ENCODE results near the gene GNAQ. TPM values are rescaled to one million over a fixed set of nuclear protein-coding genes. Genes with fewer than 3 reads are reported as not detected.

Gene GNAQ
- polyA plus RNA-seq, 2 of the 4 experiments (the other 2 are of a cell fraction) = 17.9 to 60.0 TPM

DNA sequence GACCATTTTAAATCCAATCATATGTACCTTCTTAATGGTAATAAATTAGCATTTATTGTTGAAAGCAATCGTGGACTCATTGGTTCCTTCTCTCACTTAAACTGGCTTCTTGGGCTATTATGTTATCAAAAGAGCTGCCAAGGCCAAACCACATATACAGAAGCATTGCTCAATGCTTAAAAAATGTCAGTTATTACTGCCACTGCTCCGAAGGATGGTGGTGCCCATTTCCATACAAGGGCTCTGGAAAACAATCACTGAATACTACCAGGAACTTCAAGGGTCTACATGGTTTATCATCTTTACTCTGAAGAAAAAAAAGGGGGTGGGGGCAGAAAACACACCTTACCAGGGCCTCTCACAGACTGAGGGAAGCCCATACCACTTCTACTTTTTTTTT is 104.3 kb downstream of the GNAQ start:
- POLR2A ChIA-PET = no interaction called here
- ATAC-seq = peak in 1 of 2 experiments; percentile 52; a peak in 3 of 6 replicates
- H3K4me3 ChIP-seq = no peak overlapping the region

GRCh38 chr9:77926371-77926878 is 105.2 kb downstream of the GNAQ start:
- Histone ChIP-seq H3K4me1 (peaks cover 30% of the 10 kb centered on the region), H3K27ac (peak overlapping the region; percentile 15 to 65; a peak in 4 of 6 replicates), H3K4me3 (no peak overlapping the region), H3K9me3 (no peaks in the 10 kb centered on the region), H3K4me2 (peak overlapping the region; percentile 67)
- ChIA-PET CTCF (interaction anchor here (1.7 kb wide), 1 partner anchor 109 kb away, joined by 7 read pairs; no protein-coding TSS in a partner anchor), POLR2A (no interaction called here)
- ATAC-seq (peak; percentile 74 to 83; a peak in 5 of 6 replicates), FAIRE-seq (no peak), DNase-seq (ENCODE audit: low read depth in 1 of 2, low spot score in 1 of 2) (peak in 1 of 2 experiments; percentile 31)
- TF ChIP-seq NFE2L2 (conservative IDR thresholded peaks at IDR 0.05; ENCODE audit: low read length) = no peak
- no peak for TF ChIP-seq FOSL2 (IDR thresholded peaks at IDR 0.05)
- TF ChIP-seq FOSL2 (CRISPR knock-in tag; IDR thresholded peaks at IDR 0.05) = peak; percentile 61
- TF ChIP-seq JUNB (IDR thresholded peaks at IDR 0.05) = peak; percentile 35

More for the DNA sequence above, 104.3 kb downstream of the GNAQ start:
- TF ChIP-seq ZSCAN20 (CRISPR knock-in tag; IDR thresholded peaks at IDR 0.05) (no peak), HDAC2 (IDR thresholded peaks at IDR 0.05) (no peak), ZFP36 (IDR thresholded peaks at IDR 0.05; ENCODE audit: borderline replicate concordance, partially characterized antibody) (no peak), CEBPB (IDR thresholded peaks at IDR 0.05) (peak; percentile 22 to 54; a peak in 2 of 4 replicates), MAFK (IDR thresholded peaks at IDR 0.05; ENCODE audit: partially characterized antibody) (no peak), GATA3 (IDR thresholded peaks at IDR 0.05; ENCODE audit: borderline replicate concordance) (no peak), RFX5 (IDR thresholded peaks at IDR 0.05) (no peak), FOSL2 (IDR thresholded peaks at IDR 0.05) (no peak), FOSL2 (CRISPR knock-in tag; IDR thresholded peaks at IDR 0.05) (no peak), POLR2AphosphoS2 (conservative IDR thresholded peaks at IDR 0.05; ENCODE audit: low read length) (no peak)
- FAIRE-seq = no peak
- H3K9me3 ChIP-seq = no peaks in the 10 kb centered on the region
- no peak for DNase-seq (ENCODE audit: low read depth in 1 of 2, low spot score in 1 of 2)
- 53% methylated on average over 2 of the region's 2 CpGs for WGBS (ENCODE audit: missing lambda C conversion rate)
- peak overlapping the region; percentile 15 to 65; a peak in 4 of 6 replicates for H3K27ac ChIP-seq
- H3K4me2 ChIP-seq = peak overlapping the region; percentile 67
- H3K4me1 ChIP-seq = peaks cover 30% of the 10 kb centered on the region
- CTCF ChIA-PET = interaction anchor here (1.7 kb wide), 1 partner anchor 108 kb away, joined by 7 read pairs; no protein-coding TSS in a partner anchor

DNA sequence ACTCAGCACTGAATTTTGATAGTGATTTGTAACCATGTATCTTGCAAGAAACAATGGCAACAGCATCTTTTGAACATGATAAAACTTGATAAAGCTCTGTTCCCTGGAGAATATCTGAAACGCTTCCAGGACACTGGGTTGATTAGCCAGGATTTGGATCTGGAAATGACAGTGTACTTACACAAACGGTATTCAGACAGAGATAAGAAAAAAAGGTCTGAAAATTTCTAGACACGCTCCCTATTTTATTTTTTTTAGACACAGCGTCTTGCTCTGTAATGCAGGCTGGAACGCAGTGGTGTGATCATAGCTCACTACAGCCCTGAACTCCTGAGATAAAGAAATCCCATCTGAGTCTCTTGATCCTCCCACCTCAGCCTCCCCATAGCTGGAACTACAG is 109.0 kb downstream of the GNAQ start:
- DNase-seq (ENCODE audit: low read depth in 1 of 2, low spot score in 1 of 2) = no peak
- ATAC-seq = no peak
- Histone ChIP-seq H3K27ac (no peak overlapping the region), H3K9me3 (no peaks in the 10 kb centered on the region), H3K4me2 (no peak overlapping the region), H3K4me3 (no peak overlapping the region), H3K4me1 (peaks cover 23% of the 10 kb centered on the region)
- ChIA-PET POLR2A (no interaction called here), CTCF (interaction anchor here (1.3 kb wide), 2 partner anchors 9 to 15 kb away, joined by 3 to 4 read pairs; no protein-coding TSS in a partner anchor)
- FAIRE-seq = no peak
- 91% methylated on average over 5 of the region's 5 CpGs for WGBS (ENCODE audit: missing lambda C conversion rate)
- no peak for TF ChIP-seq HOXB13 (CRISPR knock-in tag; IDR thresholded peaks at IDR 0.05; ENCODE audit: low read depth)
- TF ChIP-seq CHD2 (IDR thresholded peaks at IDR 0.05; ENCODE audit: low read length, partially characterized antibody) = no peak
- no peak for TF ChIP-seq KDM1A (IDR thresholded peaks at IDR 0.05; ENCODE audit: low read depth)

GRCh38 chr9:77917800-77918199 is 113.8 kb downstream of the GNAQ start:
- Histone ChIP-seq H3K4me3 (no peak overlapping the region), H3K4me2 (no peak overlapping the region), H3K4me1 (no peaks in the 10 kb centered on the region), H3K9me3 (no peaks in the 10 kb centered on the region), H3K27ac (no peak overlapping the region)
- WGBS (ENCODE audit: missing lambda C conversion rate) = 83% methylated on average over 3 of the region's 3 CpGs
- ChIA-PET POLR2A (no interaction called here), CTCF (interaction anchor here (0.5 to 1.3 kb wide), 3 partner anchors 20 to 678 kb away, joined by 3 to 5 read pairs (median 3); no protein-coding TSS in a partner anchor)
- no peak for ATAC-seq
- no peak for DNase-seq (ENCODE audit: low read depth in 1 of 2, low spot score in 1 of 2)
- FAIRE-seq = no peak
- TF ChIP-seq RFX5 (IDR thresholded peaks at IDR 0.05) (no peak), ESRRA (IDR thresholded peaks at IDR 0.05; ENCODE audit: borderline replicate concordance, low read length) (no peak), EHF (CRISPR knock-in tag; IDR thresholded peaks at IDR 0.05) (no peak), HEYL (CRISPR knock-in tag; IDR thresholded peaks at IDR 0.05) (no peak), CBX8 (IDR thresholded peaks at IDR 0.05) (no peak), SMC3 (IDR thresholded peaks at IDR 0.05) (no peak), ATOH8 (CRISPR knock-in tag; IDR thresholded peaks at IDR 0.05; ENCODE audit: low read depth) (no peak), TFCP2L1 (CRISPR knock-in tag; IDR thresholded peaks at IDR 0.05) (no peak), HOXA7 (CRISPR knock-in tag; IDR thresholded peaks at IDR 0.05) (no peak), POLR2A (IDR thresholded peaks at IDR 0.05; ENCODE audit: low read length) (no peak), JUNB (IDR thresholded peaks at IDR 0.05) (no peak)
- TF ChIP-seq, protein P1, sequence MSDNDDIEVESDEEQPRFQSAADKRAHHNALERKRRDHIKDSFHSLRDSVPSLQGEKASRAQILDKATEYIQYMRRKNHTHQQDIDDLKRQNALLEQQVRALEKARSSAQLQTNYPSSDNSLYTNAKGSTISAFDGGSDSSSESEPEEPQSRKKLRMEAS (IDR thresholded peaks at IDR 0.05) = no peak
- TF ChIP-seq, protein P2, sequence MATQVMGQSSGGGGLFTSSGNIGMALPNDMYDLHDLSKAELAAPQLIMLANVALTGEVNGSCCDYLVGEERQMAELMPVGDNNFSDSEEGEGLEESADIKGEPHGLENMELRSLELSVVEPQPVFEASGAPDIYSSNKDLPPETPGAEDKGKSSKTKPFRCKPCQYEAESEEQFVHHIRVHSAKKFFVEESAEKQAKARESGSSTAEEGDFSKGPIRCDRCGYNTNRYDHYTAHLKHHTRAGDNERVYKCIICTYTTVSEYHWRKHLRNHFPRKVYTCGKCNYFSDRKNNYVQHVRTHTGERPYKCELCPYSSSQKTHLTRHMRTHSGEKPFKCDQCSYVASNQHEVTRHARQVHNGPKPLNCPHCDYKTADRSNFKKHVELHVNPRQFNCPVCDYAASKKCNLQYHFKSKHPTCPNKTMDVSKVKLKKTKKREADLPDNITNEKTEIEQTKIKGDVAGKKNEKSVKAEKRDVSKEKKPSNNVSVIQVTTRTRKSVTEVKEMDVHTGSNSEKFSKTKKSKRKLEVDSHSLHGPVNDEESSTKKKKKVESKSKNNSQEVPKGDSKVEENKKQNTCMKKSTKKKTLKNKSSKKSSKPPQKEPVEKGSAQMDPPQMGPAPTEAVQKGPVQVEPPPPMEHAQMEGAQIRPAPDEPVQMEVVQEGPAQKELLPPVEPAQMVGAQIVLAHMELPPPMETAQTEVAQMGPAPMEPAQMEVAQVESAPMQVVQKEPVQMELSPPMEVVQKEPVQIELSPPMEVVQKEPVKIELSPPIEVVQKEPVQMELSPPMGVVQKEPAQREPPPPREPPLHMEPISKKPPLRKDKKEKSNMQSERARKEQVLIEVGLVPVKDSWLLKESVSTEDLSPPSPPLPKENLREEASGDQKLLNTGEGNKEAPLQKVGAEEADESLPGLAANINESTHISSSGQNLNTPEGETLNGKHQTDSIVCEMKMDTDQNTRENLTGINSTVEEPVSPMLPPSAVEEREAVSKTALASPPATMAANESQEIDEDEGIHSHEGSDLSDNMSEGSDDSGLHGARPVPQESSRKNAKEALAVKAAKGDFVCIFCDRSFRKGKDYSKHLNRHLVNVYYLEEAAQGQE (IDR thresholded peaks at IDR 0.05) = no peak
- TF ChIP-seq, protein P3, sequence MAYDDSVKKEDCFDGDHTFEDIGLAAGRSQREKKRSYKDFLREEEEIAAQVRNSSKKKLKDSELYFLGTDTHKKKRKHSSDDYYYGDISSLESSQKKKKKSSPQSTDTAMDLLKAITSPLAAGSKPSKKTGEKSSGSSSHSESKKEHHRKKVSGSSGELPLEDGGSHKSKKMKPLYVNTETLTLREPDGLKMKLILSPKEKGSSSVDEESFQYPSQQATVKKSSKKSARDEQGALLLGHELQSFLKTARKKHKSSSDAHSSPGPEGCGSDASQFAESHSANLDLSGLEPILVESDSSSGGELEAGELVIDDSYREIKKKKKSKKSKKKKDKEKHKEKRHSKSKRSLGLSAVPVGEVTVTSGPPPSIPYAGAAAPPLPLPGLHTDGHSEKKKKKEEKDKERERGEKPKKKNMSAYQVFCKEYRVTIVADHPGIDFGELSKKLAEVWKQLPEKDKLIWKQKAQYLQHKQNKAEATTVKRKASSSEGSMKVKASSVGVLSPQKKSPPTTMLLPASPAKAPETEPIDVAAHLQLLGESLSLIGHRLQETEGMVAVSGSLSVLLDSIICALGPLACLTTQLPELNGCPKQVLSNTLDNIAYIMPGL (CRISPR knock-in tag; IDR thresholded peaks at IDR 0.05; ENCODE audit: borderline replicate concordance) = no peak
